BJ (cell line): ENCODE data around the gene LRP5. TPM values are rescaled to one million over a fixed set of nuclear protein-coding genes. Genes with fewer than 3 reads are reported as not detected.

ENCODE experiments used
- CTCF ChIA-PET: fragments of 350-600 bp; formaldehyde crosslinking; extraction: SDS; loops from one replicate; lab custom pipeline; 2021; ENCODE audit warnings: antibody characterized with exemption, inconsistent platforms; lab: Yijun Ruan, JAX
- POLR2A ChIA-PET: fragments of 300-600 bp; sonication (Branson Sonifier 250); formaldehyde crosslinking; extraction: SDS; loops from one replicate; lab custom pipeline; 2021; ENCODE audit warnings: antibody characterized with exemption; lab: Charles Lee
- DNase-seq: peaks from one replicate; pipeline ENCODE4 v3.0.0-alpha.2; 2011; ENCODE audit warnings: low read depth
- H3K27me3 ChIP-seq: 2 replicates; pipeline ENCODE4 v1.6.0; 2011; ENCODE audit warnings: low read length; ENCODE audit not compliant: control insufficient read depth, insufficient read depth
- H3K36me3 ChIP-seq: 2 replicates; pipeline ENCODE4 v1.5.1; 2011; ENCODE audit warnings: low read length; ENCODE audit not compliant: control insufficient read depth, insufficient read depth
- H3K4me3 ChIP-seq: 2 replicates; pipeline ENCODE4 v1.5.1; 2011; ENCODE audit warnings: low read depth, mild to moderate bottlenecking, control low read depth, low read length
- CTCF ChIP-seq: IDR thresholded peaks from 2 replicates; pipeline ENCODE4 v1.5.1; 2011; ENCODE audit warnings: low read depth, mild to moderate bottlenecking, control low read depth, inconsistent platforms, low read length, moderate library complexity; ENCODE audit not compliant: insufficient read depth
- polyA plus RNA-seq: library from polyadenylated mRNA; depleted of rRNA; stranded (reverse); fragments of >200 nt; gene quantifications from 2 replicates; pipeline ENCODE4 v1.2.3, GENCODE V29; 2011

LRP5 gene
- polyA plus RNA-seq, 1 experiment: 11.5 TPM

GRCh38 chr11:68375766-68376165 lies 63.4 kb downstream of the LRP5 start:
- no peak for DNase-seq
- POLR2A ChIA-PET: no interaction called here
- H3K27me3 ChIP-seq: no peaks in the 10 kb centered on the region
- no peak overlapping the region for H3K4me3 ChIP-seq
- CTCF ChIA-PET: interaction anchor here (3.7 kb wide), 1 partner anchor 7 kb away, joined by 24 read pairs; no protein-coding TSS in a partner anchor
- H3K36me3 ChIP-seq: peaks cover 1% of the 10 kb centered on the region; the same call in 1 of the 2 replicates
- no peak for TF ChIP-seq CTCF

GRCh38 chr11:68377389-68377795 lies 65.0 kb downstream of the LRP5 start:
- CTCF ChIA-PET: interaction anchor here (0.6 to 1.4 kb wide), 2 partner anchors 120 to 1762 kb away, joined by 3 read pairs; no protein-coding TSS in a partner anchor
- DNase-seq: no peak
- Histone ChIP-seq H3K4me3 (no peak overlapping the region), H3K36me3 (peaks cover 1% of the 10 kb centered on the region; the same call in 1 of the 2 replicates), H3K27me3 (no peaks in the 10 kb centered on the region)
- no peak for TF ChIP-seq CTCF
- POLR2A ChIA-PET: no interaction called here

- no peak for TF ChIP-seq CTCF
- peaks cover 1% of the 10 kb centered on the region; the same call in 1 of the 2 replicates for H3K36me3 ChIP-seq
- no peak overlapping the region for H3K4me3 ChIP-seq
- ChIA-PET POLR2A (no interaction called here), CTCF (interaction anchor here (1.2 to 3.6 kb wide), 2 partner anchors 15 to 122 kb away, joined by 3 to 12 read pairs; no protein-coding TSS in a partner anchor)
- DNase-seq: no peak
- no peaks in the 10 kb centered on the region for H3K27me3 ChIP-seq
Measured at GRCh38 chr11:68379206-68379605, 66.8 kb downstream of the LRP5 start.

GRCh38 chr11:68380786-68381622 lies 68.6 kb downstream of the LRP5 start:
- ChIA-PET POLR2A (interaction anchor here (0.5 kb wide), 1 partner anchor 345 kb away, joined by 16 read pairs; no protein-coding TSS in a partner anchor), CTCF (interaction anchor here (0.9 to 6.1 kb wide), 5 partner anchors 7 to 124 kb away, joined by 3 to 32 read pairs (median 12); no protein-coding TSS in a partner anchor)
- peaks cover 1% of the 10 kb centered on the region for H3K36me3 ChIP-seq
- no peak for DNase-seq
- TF ChIP-seq CTCF: no peak
- H3K27me3 ChIP-seq: no peaks in the 10 kb centered on the region
- no peak overlapping the region for H3K4me3 ChIP-seq

- H3K4me3 ChIP-seq: no peak overlapping the region
- DNase-seq: no peak
- POLR2A ChIA-PET: no interaction called here
- CTCF ChIA-PET: interaction anchor here (0.9 to 6.1 kb wide), 6 partner anchors 8 to 172 kb away, joined by 3 to 32 read pairs (median 8); no protein-coding TSS in a partner anchor
- TF ChIP-seq CTCF: no peak
- H3K36me3 ChIP-seq: peaks cover 2% of the 10 kb centered on the region
- H3K27me3 ChIP-seq: no peaks in the 10 kb centered on the region
Measured at GRCh38 chr11:68381716-68382115, 69.3 kb downstream of the LRP5 start.
